ENCODE data around the gene KLF9. TPM values are rescaled to one million over a fixed set of nuclear protein-coding genes. Genes with fewer than 3 reads are reported as not detected.
"Not testable (repeated sequence)": the region's sequence is repeated elsewhere in the genome, so short reads cannot be mapped to it uniquely, and the experiment has no call there.

The KLF9 gene
- total RNA-seq, 1 donor from 2014 or later, result 53.9 TPM

DNA sequence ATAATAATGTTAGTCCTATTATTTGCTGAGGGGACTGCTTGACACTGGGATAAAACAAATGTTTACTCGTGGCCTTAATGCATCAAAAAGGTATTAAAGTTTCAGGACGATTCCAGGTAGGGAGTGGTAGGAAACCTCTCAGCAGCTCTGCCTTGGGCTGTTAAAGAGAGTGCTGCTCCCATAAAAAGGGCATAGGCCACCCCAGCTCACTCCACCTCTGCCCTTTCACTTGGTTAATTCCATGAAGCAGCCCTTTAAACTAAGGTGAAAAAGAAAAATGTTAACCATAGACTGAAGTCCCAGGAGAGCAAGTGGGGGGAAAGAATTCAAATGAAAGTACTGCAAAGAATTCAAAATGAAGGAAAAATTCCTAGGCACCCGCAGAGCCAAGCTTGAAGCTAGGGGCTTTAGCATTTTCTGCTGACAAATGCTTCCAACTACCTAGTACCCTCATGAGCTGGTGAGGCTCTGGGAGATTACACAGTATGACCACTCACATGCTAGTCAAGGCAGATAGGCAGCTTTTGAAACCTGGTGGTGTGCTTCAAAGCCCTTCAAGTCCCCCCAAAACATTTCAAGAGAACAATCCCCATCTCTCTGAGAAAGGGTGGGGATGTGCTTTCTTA, 8.5 kb downstream of the KLF9 start:
- no peak for DNase-seq (ENCODE audit: low spot score)

DNA sequence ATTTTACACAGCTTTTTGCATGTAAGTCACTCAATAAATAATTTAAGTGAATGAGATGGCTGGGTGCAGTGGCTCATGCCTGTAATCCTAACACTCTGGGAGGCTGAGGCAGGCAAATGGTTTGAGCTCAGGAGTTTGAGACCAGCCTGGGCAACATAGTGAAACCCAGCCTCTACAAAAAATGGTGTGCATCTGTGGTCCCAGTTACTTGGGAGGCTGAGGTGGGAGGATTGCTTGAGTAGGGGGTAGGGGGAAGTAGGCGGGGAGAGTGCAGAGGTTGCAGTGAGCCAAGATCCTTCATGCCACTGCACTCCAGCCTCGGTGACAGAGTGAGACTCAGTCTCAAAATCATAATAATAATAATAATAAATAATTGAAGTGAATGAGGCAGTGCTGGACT, 10.2 kb downstream of the KLF9 start:
- DNase-seq (ENCODE audit: low spot score), result no peak

DNA sequence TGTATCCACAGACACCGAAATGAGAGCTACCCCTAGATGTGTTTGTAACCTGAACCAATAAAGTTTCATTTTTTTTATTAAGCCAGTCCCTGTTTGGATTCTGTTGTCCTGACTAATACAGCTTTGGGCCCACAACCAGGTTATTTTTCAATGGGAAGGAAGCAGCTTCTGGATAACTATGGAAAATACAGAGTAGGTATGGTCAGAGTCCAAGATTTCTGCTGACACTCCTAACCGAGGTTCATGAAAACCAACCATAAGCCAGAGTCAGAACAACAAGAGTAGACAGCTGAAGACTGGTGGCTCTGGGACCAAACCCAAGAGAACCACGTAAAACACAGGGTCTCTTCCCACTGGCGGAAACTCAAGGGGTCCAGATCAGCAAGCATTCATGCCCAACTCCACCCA, 10.8 kb downstream of the KLF9 start:
- no peak for DNase-seq (ENCODE audit: low spot score)

DNA sequence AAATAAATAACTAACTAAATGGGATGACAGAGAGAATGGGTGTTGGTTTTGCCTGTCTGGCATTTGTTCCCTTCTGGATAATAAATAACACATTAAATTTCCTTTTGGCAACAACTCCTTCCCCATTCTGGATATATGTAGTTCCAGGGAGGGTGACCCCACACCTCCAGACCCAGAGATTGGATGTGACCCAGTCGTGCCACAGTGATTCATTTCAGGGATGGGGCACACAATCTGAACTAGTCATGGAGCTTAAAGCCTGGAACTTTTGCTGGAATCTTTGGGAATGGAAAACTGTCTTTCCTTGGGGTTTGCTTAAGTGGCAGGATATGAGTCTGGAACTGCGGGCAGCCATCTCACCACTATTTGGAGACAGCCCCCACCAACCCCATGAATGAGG, 11.3 kb downstream of the KLF9 start:
- no peak for DNase-seq (ENCODE audit: low spot score)

DNA sequence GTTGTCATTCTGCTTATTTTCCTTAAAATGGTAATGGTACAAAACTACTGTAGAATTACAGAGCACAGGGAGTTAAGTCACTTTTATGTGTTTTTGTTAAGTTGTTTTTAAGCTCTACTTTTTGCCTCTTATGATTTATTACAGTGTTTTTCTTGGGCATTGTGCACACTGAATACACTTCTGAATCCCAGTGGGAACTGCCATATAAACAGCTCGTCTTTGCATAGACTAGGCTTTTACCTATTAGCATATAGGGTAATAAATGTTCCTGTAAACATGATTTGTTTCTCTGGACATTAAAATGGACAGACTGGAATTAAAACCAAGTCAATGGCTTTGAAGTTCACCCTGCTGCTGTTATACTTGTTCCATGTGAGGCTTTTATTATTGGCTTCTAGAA, 12.2 kb downstream of the KLF9 start:
- DNase-seq (ENCODE audit: low spot score), result no peak

DNA sequence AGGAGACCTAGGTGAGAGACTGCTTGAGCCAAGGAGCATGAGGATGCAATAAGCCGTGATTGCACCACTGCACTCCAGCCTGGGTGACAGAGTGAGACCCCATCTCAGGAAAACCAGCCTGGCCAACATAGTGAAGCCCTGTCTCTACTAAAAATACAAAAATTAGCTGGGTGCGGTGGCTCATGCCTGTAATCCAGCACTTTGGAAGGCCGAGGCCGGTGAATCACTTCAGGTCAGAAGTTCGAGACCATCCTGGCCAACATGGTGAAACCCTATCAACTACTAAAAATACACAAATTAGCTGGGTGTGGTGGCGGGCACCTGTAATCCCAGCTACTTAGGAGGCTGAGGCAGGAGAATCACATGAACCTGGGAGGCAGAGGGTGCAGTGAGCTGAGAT, 13.2 kb downstream of the KLF9 start:
- not testable (repeated sequence) for DNase-seq (ENCODE audit: low spot score)

DNA sequence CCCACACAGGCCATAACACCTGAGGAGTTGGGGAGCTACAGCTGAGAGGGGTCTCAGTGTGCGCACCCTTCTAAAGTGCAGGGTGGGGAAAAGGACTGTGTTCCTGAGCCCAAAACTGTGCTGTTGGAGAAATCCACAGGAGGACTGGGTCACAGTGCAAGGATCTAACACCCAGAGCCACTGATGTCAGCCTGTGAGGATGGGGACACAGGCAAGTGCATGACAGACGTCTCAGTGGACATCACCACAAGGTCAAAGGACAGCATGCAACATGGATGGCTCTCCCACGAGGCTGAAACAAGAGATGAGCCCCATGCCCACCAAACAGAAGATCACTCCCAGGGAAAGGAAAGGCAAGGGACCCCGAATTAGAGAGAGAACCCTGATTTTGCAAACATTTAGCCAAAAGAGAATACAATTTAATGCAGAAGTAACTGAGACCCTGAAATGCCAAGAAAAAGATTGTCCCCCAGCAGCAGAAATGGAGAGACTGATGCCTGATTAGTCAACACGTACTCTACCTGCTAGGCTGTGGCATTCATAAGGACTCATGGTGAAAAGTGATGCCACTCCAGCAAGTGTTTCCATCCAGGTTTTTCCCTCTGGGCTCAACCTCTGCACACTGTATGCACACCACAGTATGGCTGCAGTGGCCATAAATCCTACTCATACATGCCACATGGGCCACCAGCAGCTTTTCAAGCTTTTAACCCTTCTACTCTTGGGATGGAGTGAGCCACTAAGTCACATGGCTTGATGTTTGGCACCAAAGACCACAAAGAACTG, 14.2 kb downstream of the KLF9 start:
- no peak for DNase-seq (ENCODE audit: low spot score)

DNA sequence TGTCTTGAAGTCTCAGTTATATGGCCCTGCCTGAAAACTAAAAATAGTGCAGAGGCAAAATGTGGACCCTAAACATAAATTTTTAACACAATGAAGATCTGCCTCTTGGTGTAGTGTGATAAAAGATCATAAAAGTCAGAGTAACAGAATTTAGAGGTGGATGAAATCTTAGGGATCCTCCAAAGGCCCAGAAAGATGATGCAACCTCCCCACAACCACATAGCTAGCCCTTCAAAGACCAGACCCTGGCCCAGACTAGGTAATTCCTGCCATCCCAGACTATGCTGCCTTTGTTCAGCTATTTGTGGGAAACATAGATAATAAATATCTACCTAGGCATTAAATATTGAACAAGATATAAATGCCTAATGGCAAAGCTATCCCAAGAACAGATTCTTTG, 15.3 kb downstream of the KLF9 start:
- DNase-seq (ENCODE audit: low spot score), result no peak

DNA sequence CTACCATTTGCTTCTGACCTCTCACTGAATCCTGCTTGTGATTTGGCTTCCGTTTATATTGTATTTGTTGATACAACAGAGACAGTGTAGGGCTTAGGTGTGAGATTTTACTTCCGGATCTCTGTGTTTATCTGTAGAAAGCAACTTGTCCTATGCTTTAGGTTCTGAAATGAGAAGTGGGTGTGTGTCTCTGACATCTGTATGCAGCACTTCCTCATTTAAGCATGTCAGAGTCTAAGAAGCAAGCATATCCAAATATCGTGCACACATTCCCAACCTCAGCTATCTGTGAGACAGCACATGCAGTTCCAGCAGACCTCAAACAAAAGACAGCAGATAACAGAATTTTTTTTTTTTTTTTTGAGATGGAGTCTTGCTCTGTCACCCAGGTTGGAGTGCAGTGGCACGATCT, 16.3 kb downstream of the KLF9 start:
- no peak for DNase-seq (ENCODE audit: low spot score)

DNA sequence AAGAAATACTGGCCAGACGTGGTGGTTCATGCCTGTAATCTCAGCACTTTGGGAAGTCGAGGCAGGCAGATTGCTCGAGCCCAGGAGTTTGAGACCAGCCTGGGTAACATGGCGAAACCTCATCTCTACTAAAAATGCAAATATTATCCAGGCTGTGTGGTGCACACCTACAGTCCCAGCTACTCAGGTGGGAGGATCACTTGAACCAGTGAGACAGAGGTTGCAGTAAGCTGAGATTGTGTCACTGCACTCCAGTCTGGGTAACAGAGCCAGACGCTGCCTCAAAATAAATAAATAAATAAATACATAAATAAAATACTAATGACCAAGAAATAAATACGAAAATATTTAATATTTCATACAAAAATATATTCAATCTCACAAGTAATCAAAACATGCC, 18.8 kb downstream of the KLF9 start:
- DNase-seq (ENCODE audit: low spot score), result no peak

DNA sequence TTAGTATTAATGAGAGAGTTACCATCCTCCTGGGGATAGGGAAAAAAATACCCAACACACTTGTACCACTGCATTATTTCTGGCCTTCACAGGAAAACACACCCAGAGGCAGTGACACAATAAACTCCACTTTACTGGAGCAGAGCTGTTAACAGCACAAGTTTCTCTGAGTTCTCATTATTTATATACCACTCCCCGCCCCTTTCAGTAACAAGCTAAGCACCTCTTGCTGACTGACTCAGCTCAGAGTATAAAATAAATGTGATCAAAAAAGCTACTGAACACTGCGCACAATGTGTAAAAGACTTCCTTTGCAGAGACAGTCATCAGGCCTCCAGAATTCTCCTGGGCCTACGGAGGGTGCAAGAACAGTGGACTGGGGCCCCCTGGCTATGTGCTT, 21.6 kb downstream of the KLF9 start:
- DNase-seq (ENCODE audit: low spot score), result no peak

DNA sequence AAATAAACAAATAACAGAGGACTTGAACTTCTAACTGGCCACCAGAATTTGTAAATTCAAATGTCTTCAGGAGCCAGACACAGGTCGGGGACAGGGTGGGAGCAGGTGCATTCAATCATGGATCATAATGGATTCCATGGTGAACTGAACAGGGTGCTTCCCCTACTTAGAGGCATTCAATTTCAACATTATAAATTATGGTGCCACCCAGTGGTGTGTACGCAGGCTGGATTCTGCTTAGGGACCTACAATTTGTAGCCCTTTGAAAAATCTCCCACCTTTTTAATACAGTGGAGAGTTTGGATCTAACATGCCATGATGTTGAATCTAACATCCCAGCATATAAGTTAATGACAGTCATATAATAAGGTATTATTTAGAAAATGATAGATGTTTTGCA, 22.3 kb downstream of the KLF9 start:
- no peak for DNase-seq (ENCODE audit: low spot score)

DNA sequence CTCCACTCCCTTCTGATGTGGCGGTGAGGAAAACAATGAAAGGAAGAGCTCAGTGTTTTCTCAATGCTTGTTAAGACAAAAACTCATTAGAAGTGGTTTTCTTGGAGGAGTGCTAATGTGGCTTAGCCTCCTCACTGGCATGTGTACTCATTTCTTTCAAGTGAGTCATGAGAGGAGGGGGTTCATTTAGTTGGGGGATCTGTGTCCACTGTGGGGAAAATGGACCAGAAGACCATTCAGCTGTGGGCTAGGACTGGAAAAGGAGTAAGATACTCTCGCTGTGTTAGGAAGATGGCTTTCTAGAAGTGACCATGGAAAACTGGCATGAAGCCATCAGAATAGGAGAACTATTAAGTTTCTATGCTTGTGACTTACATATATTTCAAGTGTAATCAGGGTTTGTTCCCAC, 23.5 kb downstream of the KLF9 start:
- DNase-seq (ENCODE audit: low spot score), result no peak

DNA sequence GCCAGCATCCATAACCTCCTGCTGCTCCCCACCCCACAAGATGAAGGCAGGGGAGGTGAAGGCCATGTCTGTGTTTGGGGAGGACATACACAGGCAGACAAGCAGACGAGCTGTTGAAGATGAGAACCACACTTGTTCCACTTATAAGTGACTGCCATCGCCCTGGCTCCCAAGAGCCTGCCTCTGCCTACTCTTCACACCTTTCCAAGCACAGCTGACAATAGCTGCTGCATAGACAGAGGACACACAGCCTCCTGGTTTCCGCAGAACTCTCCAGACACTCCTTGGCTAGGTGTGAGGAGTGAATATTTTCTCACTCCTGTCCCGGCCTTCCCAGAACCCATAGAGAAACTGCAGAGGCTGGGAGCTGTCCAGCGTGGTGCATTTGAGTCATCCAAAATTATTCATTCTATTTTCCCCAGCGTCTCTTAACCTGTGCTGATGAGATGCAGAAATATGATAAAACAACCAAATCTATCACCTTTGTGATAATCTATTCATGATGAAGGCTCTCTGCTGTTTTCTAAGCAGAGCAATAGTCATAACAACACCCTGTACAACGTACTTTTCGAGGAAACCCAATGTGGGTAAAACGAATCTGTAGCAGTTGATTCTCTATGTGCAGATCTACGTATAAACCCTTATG, 24.7 kb downstream of the KLF9 start:
- DNase-seq (ENCODE audit: low spot score), result no peak

DNA sequence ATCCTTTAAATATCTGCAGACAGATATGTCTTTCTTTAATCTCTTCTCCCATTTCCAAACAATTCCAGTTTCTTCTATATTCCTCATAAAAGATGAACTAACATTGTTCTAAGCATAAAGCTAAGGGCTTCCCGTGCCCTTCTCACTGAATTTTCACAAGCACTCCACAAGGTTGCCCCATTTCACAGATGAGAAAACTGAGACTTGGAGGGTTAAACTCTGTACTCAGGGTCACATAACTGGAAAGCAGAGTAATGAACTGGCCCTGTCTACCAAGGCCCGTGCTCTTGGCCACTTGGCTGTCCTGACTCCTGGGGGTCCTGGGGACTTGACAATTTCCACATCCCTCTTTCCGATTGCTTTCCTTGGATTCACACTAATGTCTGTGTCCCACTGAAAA, 25.3 kb downstream of the KLF9 start:
- DNase-seq (ENCODE audit: low spot score), result no peak

DNA sequence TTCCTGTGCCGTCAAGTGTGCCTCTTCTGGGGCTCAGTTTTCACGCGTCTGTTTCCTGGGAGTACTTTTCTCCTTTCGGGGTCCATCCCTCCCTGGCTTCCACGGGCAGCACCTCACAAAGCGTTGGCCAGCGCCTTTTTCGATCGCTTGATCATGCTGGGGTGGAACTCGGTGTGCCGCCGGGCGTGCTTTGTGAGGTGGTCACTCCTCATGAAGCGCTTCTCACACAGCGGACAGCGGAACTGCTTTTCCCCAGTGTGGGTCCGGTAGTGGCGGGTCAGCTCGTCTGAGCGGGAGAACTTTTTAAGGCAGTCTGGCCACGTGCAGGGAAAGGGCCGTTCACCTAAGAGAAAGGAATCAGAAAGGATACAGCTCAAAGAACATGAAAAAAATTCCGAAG, 26.8 kb downstream of the KLF9 start:
- no peak for DNase-seq (ENCODE audit: low spot score)

DNA sequence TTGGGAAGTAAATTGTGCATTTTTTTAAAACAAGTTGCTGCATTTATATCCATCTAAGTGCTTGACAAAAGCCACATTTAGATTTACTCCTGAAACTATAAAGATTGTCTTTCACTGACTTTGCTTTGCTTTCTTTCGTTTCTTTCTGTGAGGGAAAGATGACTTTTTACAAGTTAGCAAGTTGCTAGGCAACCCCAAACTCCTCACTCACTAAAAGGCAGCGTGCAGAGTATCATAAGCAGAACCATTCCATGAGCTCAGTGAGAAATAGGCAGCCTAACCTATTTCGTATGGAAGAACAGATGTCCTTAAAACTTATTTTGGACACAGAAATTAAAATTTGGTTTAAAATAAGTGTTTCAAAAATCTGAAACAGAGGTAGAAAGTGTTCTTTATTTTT, 29.0 kb downstream of the KLF9 start:
- no peak for DNase-seq (ENCODE audit: low spot score)

DNA sequence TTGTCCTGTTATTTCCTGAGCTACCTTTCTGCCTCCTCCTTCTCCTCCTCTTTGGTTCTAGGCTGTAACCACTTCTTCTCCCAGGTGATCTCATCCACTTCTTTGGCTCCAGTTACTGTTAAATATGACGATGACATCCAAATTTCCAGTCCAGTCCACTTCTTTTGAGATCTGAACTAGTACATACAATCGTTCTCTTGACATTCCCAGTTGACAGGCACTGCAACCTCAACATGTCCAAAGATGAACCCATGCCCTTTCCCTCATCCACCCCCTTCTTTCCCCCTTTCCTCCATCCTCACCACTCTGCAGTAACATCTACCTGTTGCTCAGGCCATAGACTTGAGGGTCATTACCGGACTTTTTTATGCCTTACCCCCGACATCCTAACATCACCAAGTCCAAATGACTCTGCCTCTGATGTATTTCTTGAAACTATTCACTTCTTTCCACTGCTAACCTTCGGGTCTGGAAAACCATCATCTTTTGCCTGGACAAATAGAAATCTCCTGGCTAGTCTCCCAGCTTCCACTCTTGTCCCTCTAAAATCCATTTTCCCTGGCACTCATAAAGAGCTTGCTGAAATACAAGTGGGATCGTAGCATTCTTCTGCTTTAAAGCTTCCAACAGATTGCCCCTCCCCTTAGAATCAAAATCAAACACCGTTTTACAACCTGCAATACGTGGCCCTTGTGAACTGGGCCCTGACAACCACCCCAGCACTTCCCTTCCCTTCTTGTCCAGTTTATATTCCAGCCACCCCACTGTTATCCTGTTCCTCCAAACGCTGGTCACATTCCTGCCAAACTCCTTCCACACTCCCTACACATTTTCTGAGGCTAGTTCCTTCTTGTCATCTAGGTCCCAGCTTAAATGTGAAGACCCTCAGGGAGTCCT, 31.5 kb downstream of the KLF9 start:
- no peak for DNase-seq (ENCODE audit: low spot score)

DNA sequence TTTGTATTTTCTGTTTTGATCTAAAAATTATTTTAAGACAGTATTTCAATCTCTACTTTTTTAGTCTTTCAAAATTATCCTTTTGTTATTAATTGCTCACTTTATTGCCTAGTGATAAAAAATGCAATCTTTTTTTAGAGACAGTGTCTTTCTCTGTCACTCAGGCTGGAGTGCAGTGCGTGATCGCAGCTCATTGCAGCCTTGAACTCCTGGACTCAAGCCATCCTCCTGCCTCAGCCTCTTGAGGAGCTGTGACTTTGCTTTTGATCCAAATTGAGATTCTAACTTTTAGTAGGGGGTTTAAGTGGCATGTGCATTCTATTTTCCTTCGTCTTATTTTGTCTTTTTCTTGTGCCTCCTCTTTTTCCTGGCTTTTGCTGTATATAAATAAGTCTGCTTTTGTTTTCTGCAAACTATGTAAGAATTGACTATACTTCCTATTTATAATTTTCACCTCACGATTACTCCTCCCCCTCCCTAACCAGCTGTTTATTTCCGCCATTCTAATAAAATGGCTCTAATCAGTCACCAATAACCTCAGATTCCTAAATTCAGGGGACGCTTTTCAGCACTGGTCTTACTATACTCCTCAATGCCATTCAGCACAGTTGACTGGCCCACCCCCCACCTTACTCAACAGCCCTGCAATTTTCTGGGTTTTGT, 32.3 kb downstream of the KLF9 start:
- DNase-seq (ENCODE audit: low spot score), result no peak

DNA sequence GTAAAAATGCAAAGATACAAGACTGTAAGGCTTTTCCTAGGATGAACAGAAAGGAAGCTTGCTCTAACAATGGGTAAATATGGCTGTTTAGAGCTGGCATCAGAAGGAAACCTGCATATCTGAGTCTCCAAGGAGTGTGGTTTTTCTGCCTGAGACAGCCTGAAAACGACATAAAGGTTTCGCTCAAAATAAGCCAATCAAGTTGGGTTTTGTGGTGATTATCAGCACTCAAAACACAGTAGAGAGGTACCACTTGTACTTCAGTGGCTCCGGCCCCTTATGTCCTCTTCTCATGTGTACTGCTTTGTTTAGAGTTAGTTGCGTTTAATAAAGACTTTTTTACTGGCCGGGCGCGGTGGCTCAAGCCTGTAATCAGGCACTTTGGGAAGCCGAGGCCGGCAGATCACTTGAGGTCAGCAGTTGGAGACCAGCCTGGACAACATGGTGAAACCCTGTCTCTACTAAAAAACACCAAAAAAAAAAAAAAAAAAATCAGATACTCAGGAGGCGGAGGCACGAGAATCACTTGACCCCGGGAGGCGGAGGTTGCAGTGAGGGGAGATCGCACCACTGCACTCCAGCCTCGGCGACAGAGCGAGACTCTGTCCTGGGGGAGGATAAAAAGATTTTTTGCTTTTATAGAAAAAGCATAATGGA, 39.4 kb downstream of the KLF9 start:
- no peak for DNase-seq (ENCODE audit: low spot score)
